HPDE6-E6E7 (cell line): ENCODE data around the gene KIRREL2.

Experiments used
- DNase-seq: peaks from one replicate; pipeline ENCODE4 v3.0.0; 2011; ENCODE audit warnings: missing footprints; ENCODE audit errors: extremely low spot score

KIRREL2 gene

GRCh38 chr19:35844482-35845214 is 12.1 kb upstream of the KIRREL2 start:
- no peak for DNase-seq

- no peak for DNase-seq
Measured at GRCh38 chr19:35845215-35846037, 11.3 kb upstream of the KIRREL2 start.

DNA sequence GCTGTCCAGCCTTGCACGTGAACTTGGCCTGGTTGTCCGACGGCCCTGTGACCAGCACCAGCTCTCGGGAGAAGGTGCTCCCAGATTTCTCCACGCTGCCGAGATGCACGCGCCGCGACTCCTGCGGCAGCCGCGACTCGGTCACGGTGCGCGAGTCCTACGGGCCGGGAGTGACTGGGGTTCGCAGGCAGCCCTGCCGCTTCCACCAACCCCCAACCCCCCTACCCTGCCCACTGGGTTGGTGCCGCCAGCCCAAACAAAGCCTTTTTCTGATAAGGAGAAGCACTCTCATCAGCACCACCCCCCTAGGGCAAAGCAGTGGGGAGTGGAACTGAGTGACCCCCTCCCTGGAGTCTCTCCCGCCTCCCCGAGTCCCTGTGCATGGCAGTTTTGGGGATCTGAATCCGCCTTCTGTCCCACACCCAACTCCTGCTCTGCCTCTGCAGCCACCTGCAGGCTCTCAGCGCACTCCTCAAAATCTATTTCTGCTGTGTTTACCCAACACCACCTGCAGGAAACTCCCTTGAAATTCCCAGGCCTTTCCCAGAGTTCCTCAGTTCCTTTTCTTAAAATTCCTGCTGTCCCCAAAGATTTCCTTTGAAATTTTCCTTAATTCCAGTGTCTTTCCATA is 10.6 kb upstream of the KIRREL2 start:
- no peak for DNase-seq

DNA sequence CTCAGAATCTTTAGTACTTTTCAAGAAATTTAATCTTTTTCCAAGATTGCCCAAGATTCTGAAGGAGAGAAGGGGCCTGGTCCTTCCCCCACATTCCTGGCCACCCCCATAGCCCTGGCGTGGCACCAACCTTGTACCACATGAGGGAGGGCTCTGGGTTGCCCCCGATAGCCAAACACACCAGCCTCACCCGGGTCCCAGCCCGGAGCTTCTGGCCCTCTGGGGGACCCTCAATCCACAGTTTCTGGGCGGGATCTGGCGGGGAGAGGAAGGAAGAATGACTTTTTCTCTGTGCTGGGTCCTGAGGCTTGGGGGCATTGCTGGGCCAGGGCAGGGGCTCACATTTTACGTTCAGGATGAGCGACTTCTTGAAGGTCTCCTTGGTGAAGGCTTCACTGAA is 8.8 kb upstream of the KIRREL2 start:
- DNase-seq: no peak

GRCh38 chr19:35848486-35848885 is 8.2 kb upstream of the KIRREL2 start:
- DNase-seq: no peak

GRCh38 chr19:35848919-35849505 is 7.7 kb upstream of the KIRREL2 start:
- no peak for DNase-seq

- no peak for DNase-seq
Measured at GRCh38 chr19:35851213-35852028, 5.3 kb upstream of the KIRREL2 start.

- no peak for DNase-seq
Measured at GRCh38 chr19:35852029-35852780, 4.5 kb upstream of the KIRREL2 start, which contains the start of gene NPHS1. Gene NPHS1 (minus strand): TSS chr19:35852504. CDS start chr19:35851837, 667 bp downstream.

DNA sequence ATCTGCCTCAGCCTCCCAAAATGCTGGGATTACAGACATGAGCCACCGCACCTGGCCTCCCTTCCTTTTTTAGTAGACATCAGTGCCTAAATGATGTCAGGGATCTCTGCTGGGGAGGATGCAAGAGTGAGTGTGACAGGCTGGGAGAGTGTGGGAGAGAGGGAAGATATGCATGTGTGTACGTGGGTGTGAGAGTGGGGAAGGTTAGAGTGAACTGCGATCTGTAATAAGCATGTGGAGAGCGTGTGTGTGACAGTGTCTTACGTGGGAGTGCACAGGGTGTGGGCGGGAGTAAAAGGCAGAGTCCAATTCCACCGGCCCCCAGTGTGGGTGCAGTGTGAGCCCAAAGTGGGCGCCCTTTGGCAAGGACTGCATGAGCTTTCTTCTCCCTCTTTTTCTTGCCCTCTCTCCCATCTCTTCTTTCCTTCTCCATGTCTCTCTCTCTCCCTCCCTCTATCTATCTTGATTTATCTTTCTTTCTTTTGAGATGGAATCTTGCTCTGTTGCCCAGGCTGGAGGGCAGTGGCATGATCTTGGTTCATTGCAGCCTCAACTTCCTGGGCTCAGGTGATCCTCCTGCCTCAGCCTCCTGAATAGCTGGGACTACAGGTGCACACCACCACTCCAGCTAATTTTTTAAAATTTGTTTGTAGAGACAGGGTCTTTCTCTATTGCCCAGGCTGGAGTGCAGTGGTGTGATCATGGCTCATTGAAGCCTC is 3.5 kb upstream of the KIRREL2 start:
- no peak for DNase-seq

- DNase-seq: no peak
Measured at GRCh38 chr19:35858311-35858710, 1.6 kb downstream of the KIRREL2 start.

GRCh38 chr19:35859414-35859813 is 2.7 kb downstream of the KIRREL2 start:
- no peak for DNase-seq

GRCh38 chr19:35860436-35860817 is 3.7 kb downstream of the KIRREL2 start:
- no peak for DNase-seq

GRCh38 chr19:35860818-35861639 is 4.3 kb downstream of the KIRREL2 start:
- no peak for DNase-seq

DNA sequence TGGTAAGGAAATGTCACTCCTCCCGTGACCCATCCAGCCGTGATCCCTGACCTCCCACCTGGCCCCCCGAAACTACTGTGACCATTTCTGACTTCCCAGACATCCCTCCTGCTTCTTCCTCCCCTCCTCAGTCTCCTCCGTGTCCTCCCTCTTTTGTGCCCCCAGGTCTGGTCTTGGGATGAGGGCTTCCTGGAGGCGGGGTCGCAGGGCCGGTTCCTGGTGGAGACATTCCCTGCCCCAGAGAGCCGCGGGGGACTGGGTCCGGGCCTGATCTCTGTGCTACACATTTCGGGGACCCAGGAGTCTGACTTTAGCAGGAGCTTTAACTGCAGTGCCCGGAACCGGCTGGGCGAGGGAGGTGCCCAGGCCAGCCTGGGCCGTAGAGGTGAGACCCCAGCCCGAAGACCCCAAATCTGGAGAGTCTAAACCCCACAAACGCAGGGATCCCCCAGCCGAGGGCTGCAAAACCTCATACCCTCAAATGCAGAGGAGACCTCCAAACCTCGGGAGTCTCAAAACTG is 5.0 kb downstream of the KIRREL2 start:
- no peak for DNase-seq

DNA sequence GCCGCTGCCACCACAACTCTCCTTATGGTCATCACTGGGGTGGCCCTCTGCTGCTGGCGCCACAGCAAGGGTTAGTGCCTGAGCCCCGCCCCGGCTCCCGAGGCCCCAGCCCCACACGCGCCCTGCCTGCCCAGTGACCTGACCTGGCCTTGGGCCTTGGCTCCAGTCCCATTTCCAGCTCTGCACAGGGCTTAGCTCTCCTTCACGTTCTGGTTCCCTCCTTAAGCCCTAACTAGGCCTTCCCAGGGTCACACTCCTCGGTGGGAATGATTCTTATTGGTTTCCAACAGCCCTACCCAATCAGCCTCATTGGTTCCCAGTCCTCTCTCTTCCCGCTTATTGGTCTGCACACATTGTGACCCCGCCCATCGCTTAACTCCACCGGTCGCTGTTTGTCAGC is 5.8 kb downstream of the KIRREL2 start:
- no peak for DNase-seq

DNA sequence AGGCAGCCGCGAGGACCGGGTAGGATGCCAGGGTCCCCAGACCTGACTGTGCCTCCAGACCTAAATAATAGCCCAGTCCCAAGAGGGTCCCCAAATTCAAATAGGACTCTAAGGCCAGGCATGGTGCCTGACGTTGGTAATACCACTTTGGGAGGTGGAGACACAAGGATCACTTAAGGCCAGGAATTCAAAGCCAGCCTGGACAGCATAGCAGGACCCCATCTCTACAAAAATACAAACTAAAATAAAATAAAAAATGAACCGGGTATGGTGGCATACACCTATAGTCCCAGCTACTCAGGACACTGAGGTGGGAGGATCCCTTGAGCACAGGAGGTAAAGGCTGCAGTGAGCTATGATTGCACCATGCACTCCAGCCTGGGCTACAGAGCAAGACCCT is 6.3 kb downstream of the KIRREL2 start:
- no peak for DNase-seq

GRCh38 chr19:35868172-35868822 is 11.6 kb downstream of the KIRREL2 start, which contains the start of gene APLP1:
Gene APLP1 (plus strand): TSS chr19:35868574. CDS start chr19:35868637, 63 bp downstream.
- no peak for DNase-seq

GRCh38 chr19:35868823-35869326 is 12.2 kb downstream of the KIRREL2 start:
- DNase-seq: no peak
